Stimulated activated naive CD4-positive, alpha-beta T cell (primary cell): ENCODE data around the gene MSH3.
"Not testable (repeated sequence)": the region's sequence is repeated elsewhere in the genome, so short reads cannot be mapped to it uniquely, and the experiment has no call there.

ENCODE experiments used
- DNase-seq, 6 experiments: peaks; one replicate each; lab custom pipeline; 2025; lab: John Stamatoyannopoulos, UW

MSH3 gene

DNA sequence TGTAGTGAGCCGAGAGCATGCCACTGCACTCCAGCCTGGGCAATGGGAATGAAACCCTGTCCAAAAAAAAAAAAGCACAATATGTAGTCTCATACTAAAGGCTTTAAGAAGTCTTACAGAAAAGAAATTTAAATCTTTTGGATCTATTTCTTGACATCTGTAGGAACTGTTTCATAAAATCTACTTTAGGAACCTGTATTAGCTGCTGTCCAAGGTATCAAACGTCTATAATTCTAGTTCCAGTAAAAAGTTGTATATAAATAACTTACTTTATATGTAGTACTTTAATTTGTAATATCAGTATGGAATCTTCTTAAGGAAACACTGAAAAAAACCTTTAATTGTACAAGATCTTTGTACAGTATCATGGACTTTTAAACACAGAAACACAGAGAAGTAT lies 199.0 kb downstream of the MSH3 start:
- no peak for DNase-seq

DNA sequence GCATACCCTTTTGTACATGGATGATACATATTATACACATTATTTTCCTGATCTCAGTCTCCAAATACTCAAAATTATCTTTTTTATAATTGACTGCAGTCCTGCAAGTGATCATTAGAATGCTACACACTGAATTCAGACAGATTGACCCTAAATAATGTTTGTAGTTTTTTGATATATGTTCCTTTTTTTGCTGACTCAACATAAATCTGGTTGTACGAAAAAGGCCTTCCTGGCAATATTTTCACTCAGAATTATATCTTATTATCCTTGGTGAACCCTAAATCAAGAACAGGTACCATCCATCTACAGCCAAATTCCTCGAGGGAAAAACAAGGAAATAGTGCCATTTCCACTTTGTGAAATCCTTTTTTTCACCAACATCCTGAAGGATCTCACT lies 200.1 kb downstream of the MSH3 start:
- no peak for DNase-seq

DNA sequence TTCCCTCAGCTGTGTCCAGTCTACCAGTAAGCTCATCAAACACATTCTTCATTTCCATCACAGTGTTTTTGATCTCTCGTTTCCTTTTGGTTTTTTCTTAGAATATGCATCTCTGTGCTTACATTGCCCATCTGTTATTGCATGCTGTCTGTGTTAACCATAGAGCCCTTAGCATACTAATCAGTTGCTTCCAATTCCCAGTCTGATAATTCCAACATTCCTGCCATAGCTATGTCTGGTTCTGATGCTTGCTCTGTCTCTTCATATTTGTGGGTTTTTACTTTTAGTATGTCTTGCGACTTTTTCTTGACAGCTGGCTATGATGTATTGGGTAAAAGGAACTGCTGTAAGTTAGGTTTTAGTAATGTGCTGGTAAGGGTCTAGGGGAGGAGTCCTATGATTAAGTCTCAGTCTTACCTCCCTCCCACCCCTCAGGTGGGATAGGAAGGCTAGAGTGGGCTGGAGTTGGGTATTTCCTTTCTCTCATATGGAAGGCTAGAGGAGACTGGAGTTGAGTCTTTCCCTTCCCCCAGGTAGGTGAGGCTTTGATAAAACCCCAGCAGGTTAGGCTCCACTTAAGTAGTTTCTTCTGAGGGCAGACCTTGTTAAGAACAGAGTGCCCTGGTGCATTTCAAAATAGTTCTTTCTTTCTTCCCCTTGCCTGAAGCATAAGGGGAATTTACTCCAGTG lies 206.6 kb downstream of the MSH3 start:
- no peak for DNase-seq

- DNase-seq = no peak
Observed at GRCh38 chr5:80863708-80864107, 209.3 kb downstream of the MSH3 start.

GRCh38 chr5:80864109-80864508 lies 209.7 kb downstream of the MSH3 start:
- no peak for DNase-seq

DNA sequence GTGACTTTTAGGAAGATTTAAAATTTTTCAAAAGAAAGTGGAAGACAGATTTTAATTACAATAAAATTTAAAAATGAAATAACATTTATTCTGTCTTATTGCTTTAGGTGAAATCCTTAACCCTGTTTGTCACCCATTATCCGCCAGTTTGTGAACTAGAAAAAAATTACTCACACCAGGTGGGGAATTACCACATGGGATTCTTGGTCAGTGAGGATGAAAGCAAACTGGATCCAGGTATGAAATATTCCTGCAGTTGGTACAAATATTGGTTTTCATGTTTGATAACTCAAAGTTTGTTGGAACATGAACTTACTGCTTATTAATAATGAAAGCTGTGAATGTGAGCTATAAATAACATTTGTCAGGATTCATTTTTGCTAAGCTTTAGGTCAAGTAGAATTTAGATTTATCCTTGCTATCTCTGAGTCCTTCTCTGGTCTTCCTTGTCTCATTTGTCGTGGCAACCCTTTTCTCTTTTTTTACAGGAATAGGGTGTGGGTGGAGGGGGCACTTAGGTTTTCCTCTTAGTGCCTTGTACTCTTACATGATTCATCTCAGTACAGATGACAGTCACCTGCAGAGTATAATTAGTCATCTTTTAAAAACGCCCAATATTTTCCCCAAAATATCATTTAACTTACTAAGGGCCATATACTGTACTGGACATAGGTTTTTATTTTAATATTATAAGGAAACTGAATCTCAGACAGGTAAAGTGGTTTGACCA lies 210.4 kb downstream of the MSH3 start:
- no peak for DNase-seq

DNA sequence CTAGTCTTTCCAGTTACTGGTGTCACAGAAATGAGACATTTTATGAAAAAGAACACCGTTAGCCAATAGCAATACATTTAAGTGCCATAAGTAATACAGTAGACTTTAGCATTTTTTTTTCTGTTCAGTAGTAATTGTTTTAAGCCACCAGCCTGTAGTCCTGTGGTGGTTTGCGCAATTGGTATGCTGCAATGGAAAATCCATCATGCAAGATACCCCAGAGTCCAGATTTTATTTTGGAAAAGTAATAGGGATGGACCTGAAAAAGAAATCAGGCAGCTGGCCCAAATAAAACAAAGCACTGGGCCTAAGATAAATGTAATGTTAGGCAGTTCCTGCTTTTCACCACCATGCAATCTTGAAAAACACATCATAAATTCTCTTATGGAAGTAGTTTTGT lies 211.1 kb downstream of the MSH3 start:
- no peak for DNase-seq

DNA sequence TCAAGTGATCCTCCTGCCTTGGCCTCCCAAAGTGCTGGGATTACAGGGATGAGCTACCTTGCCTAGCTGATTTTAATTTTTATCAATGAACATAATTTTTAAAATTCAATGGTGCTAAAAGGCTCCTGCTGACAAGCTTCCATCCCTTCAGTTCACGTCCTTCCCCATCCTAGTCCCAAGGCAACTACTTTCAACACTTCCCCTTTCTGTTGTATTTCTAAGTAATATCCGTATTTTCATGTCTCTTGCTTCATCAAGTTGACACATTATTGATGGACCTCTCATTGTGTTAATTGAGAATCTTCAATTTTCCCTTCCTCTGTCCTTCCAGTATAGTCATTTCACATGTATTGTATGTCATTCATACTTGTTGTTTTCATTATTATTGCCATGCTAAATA lies 211.9 kb downstream of the MSH3 start:
- no peak for DNase-seq

- no peak for DNase-seq
Observed at GRCh38 chr5:80867233-80867632, 212.8 kb downstream of the MSH3 start.

- no peak for DNase-seq
Observed at GRCh38 chr5:80870442-80870841, 216.0 kb downstream of the MSH3 start.

DNA sequence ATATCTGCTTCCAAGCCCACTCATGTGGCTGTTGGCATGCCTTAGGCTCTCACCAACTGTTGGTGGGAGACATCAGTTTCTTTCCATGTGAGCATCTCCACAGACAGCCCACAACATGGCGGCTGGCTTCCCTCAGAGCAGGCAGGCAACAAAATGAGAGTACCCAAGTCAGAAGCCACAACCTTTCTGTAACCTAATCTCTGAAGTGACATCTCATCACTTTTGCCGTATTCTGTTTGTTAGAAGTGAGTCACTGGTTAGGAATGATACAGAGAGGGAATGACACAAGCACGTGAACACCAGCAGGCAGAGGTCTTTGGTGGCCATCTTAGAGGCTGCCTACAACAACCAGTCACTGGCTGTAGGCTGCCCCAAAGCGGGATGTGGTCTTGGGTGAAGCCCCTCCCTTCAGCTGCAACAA lies 217.1 kb downstream of the MSH3 start:
- no peak for DNase-seq

DNA sequence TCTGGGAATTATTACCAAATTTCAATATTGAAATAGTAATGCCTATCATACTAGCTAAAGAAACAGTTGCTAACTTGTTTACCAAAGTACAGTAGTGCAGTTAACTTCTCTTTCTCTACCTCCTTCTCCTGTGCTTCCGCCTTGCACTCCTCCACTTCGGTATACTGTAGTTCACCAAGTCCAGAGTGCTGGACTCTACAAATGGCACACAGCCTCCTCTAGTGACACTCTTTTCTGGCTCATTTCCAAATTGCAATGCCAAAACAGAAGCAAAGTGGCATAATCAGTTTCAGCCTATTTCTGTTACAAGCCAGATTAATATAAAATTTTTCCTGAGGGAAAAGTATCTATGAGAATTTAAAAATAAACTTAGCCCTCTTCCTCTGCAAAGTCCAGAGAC lies 219.7 kb downstream of the MSH3 start:
- no peak for DNase-seq

DNA sequence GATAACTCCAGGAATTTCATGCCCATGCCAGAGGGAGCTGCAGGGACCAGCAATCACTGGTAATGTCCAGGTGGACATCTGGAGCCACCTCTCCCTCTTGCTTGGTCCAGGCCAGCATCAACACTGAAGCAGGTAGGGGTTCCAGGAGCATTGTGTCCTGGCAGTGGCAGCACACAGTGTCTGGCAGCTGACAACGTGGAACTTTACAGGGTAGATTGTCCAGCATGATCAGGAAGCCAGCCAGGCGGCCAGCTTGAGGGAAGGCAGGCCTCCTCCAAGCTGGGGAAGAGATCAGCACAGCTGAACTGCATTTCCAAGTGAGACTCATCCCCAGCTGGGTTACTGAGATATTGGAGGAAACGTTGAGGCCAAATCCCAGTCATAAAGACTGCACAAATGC lies 223.1 kb downstream of the MSH3 start:
- DNase-seq = no peak

GRCh38 chr5:80881726-80882125 lies 227.3 kb downstream of the MSH3 start:
- no peak for DNase-seq

GRCh38 chr5:80883390-80883789 lies 228.9 kb downstream of the MSH3 start:
- not testable (repeated sequence) for DNase-seq

DNA sequence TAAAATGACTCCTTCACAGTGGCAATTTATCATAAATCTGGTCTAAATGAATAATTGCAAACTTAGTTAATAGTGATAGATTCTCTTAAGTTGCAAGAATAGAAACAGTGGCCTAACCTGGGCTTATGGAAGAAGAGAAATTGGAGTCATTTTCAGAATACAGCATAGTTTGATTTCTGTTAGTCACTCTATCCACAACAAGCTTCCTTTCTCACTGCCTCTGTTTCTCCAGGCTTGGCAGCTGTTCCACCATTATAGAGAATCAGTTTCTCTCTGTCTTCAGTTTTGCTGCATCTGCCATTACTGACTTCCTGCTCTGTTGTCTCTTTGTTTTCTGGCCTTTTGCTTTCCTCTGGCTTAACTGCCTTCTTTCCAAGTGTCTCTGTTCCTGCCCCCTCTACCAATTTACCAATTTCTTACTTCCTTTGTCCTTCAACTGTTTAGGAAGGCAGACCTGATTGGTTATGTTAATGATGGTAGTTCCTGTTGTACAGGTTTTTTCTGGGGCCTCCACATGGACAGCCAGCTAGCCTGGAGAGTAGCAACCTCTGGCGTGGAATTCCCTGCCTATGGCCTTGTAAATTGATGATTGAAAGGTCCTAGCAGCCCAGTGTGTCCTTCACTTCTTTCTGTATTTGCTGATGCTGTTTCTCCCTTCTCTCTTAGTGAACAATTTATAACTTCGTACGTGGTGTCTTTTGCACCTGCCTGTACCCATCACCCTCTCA lies 229.8 kb downstream of the MSH3 start:
- DNase-seq = no peak

GRCh38 chr5:80884929-80885328 lies 230.5 kb downstream of the MSH3 start:
- DNase-seq = no peak

- no peak for DNase-seq
Observed at GRCh38 chr5:80885396-80886000, 231.0 kb downstream of the MSH3 start.

DNA sequence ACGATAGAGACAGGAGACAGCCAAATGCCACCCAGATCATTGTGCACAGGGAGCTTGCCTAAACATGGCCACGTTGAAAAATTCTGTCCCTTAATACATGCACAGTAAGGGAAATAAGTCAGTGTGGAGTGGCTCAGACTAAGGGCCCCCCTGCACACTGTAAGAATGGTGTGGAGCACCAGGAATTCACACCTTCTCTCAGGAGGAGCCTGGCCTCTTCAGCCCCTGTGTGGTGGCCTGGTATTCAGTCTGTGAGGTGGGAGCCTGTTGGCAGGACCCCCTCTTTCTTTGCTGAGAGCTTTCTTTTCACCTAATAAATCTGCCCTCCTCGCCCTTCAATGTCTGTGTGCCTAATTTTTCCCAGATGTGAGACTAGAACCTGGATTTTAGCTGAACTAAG lies 239.6 kb downstream of the MSH3 start:
- DNase-seq = no peak

- DNase-seq = no peak
Observed at GRCh38 chr5:80895523-80895922, 241.1 kb downstream of the MSH3 start.

GRCh38 chr5:80902624-80903023 lies 248.2 kb downstream of the MSH3 start:
- DNase-seq = not testable (repeated sequence)

- DNase-seq = no peak
Observed at GRCh38 chr5:80904533-80905187, 250.2 kb downstream of the MSH3 start.
